SK-N-DZ (cell line): ENCODE results near the gene SLC39A2. TPM values are rescaled to one million over a fixed set of nuclear protein-coding genes. Genes with fewer than 3 reads are reported as not detected.
"Not testable (repeated sequence)": the region's sequence is repeated elsewhere in the genome, so short reads cannot be mapped to it uniquely, and the experiment has no call there.

Experiments
- DNase-seq: peaks from one replicate; pipeline ENCODE4 v3.0.0-alpha.2; 2015; ENCODE audit warnings: low spot score
- polyA plus RNA-seq, 2 experiments: library from polyadenylated mRNA; depleted of rRNA; stranded (reverse); fragments of >200 nt; gene quantifications; 2 replicates each; pipeline ENCODE4 v1.2.3, GENCODE V29; 2014

SLC39A2 gene, protein sequence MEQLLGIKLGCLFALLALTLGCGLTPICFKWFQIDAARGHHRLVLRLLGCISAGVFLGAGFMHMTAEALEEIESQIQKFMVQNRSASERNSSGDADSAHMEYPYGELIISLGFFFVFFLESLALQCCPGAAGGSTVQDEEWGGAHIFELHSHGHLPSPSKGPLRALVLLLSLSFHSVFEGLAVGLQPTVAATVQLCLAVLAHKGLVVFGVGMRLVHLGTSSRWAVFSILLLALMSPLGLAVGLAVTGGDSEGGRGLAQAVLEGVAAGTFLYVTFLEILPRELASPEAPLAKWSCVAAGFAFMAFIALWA
- polyA plus RNA-seq (2014; cell fraction: cytosol; rRNA removed) = 0.54 TPM in 1 of 2 replicates, not detected in the other
- not detected in 2 replicates for polyA plus RNA-seq (2014; cell fraction: nucleus; rRNA removed)

DNA sequence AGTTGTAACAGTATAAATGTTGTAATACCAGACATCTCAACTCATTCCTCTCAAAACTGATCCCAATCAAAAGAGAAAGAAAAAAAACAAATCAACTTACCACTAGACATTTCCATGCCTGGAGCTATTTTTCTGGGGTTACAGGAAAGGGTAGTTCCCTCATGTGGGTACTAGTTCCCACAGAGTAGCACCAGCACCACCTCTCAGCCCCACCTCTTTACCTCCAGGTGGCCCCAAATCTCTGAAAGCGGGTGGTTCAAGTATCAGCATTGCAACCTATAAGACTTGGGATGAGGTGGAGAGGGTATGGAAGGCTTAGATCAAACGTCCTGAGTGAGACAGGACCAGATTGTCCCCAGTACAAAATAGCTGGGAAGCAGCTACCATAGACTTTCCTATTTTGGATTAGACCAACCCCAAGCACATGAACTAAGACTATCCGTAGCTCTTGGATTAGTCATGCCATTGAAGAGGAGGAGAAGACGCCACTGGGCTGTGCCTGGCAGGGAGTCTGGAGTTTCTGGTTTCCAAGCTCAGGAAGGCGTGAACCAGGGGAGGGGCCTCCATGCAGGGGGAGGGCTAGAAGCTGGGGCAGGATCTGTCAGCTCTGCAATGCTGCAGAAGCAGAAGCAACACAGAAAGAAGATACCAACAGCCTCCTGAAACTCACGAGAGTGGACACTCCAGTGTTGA, at the start of gene SLC39A2:
TSS of gene SLC39A2 (plus strand) at position 620 of the 693 bp plus-strand sequence. CDS start 154 bp downstream, outside the sequence.
- DNase-seq = no peak

DNA sequence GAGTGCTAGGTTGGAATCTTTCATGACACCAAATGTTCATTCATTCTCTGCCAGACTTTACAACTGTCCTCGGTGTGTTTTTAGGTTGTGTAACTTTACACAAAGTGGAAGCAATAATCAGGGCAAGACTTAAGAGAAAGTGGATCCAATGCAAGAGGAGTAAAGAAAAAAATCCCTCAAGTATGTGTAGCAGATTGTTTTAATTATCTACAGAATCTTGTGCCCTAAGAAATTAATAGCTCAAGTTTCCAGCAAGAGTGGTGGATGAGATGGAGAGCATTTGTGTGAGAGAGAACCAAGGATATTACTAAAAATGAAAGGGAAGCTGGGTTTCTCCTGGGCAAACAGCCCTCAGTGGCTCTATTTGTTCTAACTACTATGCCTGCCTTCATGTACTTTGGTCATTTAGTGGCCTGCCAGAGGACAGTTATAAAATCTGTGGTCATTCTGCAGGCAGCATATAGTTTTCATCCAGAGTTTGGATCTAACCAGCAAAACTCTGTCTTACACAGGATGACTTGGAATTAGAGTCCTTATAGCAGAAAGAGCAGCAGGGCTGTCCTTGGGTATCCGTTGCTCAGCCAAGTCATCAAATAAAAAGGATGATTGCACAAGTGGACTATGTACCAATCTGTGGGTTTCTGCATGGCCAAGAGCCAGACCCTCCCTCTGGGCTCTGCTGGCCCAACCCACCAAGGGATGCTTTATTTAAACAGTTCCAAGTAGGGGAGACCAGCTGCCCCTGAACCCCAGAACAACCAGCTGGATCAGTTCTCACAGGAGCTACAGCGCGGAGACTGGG, 44.2 kb upstream of the SLC39A2 start, which contains the start of gene RNASE2:
TSS of gene RNASE2 (plus strand) at position 752 of the 802 bp plus-strand sequence. CDS start 285 bp downstream, outside the sequence.
- DNase-seq = not testable (repeated sequence)

DNA sequence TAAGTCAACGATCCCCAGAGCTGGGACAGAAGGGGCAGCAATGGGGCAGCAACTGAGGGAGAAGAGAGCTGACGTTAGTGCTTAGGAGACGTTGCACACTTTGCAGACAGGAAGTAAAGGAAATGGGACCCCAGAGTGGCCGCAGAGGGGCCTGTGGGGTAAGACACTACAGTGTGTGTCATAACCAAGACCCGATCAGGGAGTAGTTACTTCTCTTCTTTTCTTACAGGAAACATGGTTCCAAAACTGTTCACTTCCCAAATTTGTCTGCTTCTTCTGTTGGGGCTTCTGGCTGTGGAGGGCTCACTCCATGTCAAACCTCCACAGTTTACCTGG, 43.6 kb upstream of the SLC39A2 start:
- DNase-seq = not testable (repeated sequence)

DNA sequence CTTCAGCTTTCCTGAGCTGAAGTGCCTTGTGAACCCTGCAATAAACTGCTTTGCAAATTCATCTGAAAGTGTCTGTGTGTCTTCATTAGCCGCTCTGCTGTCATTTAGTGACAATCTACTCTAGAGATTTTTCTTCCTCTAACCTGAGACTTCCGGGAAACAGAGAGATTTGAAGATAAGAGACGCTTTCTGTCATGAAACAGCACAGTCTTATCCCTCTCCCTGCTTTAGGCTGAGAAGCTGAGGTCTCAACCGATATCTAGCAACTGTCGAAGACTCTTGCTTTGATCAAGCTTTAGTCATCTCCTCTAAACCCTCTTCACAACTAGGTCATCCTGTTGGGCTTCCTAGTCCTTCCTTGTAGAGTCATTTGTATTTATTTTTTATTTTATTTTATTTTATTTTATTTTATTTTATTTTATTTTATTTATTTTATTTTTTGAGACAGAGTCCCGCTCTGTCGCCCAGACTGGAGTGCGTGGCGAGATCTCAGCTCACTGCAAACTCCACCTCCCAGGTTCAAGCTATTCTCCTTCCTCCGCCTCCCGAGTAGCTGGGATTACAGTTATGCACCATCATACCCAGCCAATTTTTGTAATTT, 42.6 kb upstream of the SLC39A2 start:
- DNase-seq = no peak

DNA sequence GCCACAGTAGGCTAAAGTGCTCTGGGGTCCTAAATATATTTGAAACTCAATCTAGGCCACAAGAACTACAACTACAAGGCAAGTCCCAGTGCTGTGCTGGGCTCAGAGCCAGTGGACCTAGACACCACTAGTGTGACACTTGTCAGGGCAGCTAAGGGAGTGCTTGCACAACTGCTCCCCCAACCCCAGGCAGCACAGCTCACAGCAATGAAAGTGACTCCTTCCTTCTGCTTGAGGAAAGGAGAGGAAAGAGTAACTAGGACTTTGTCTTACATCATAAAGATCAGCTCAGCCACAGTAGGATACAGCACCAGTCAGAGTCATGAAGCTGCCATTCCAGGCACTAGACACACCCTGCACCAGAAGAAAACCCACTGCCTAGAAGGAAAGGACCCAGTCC, 40.1 kb upstream of the SLC39A2 start:
- not testable (repeated sequence) for DNase-seq

DNA sequence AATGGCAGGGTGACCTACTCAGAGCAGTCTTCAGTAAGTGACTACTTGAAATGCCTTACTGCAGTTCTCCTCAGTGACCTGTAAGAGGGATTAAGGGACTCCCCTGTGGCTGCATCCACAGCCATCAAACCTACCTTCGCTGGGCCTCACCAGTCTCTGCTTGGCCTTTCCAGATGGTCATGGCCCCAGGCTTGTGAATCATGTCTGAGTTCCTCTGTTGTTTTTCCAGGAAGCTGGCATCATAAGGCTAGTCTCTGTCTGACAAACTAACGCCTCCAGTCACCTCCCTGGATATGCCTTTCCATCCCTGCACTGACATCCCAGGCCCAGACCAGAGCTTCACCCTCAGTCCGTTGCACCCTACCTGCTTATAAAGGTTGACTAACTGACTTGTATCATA, 29.8 kb upstream of the SLC39A2 start:
- DNase-seq = no peak

DNA sequence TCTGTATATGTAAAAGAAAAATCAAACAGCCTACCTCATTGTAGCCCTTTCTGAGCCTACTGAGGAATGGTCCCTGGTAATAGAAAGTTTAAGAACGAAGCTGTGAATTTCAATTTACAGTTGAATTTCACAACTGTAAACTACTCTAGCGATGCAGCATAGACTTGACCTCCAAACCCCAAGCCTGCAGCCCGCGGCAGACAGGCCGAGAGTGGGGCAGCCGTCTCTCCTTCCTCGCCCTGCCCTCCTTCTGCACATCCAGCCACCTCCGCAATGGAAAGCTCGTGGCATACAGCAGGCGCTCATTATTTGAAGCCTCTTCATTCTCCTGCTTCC, 28.5 kb upstream of the SLC39A2 start:
- no peak for DNase-seq

DNA sequence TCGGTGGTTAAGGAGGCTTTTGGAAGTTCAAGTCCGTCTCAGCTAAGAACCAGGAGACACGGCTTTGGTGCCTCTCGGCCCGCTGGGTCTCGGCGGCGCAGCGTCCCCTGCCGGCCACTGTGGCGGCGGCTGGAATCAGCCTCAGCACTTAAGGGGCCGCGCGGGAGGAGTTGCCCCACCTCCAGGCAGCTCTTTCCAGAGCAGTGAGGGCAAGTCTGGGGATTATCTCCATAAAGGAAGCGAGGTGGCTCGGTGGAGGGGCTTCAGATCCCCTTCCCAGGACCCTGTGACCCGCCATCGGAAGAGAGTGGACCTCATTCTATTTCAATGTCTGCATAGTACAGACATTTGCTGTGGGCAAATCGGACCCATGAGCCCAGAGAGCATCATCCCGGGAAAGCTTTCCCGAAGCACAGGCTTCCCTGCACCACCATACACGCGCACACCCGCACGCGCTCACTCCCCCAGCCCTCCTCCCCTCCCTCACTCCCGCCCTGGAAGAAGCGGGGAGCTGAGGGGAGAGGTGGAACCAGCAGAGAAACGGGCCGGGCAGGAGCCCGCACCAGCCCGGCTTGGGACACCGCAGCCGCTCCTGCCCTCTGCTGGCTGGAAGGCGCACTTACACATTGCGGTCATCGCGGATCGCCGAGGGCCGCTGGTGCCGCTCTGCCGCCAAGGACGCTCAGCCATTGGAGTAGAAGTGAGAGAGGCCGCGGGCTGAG, 27.9 kb upstream of the SLC39A2 start:
- DNase-seq = peak; percentile 82

DNA sequence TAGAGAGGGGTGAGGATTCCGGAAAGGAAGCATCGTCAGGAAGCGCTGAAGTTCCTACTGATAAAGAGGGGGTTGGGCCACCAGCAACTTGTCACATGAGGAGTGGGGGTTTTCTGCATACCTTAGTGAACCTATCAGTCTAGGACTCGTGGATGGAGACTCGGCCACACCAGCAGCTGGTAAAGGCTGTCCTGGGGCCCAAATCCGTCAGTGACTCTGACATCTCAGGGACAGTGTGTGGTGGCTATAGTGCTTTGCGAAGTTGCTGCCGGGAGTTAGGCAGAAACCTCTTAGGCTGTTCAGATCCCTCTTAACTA, 27.4 kb upstream of the SLC39A2 start:
- no peak for DNase-seq

DNA sequence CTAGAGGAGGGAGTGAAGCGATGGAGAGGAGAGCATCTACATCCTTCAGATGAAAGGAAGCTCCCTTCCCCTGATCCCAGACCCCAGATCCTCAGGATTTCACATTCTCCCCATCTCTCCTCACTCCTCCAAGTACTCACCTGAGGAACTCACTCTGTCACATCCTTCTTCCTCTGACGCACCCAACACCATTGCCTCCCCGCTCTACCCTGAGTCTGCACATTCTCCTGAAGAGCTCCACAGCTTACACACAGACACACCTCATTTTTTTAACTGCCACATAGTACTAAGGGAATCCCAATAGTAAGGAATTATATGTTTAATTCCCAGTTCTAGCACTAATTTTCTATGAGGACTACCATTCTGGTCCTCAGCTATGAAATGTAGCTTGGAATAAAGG, 25.6 kb upstream of the SLC39A2 start:
- no peak for DNase-seq

DNA sequence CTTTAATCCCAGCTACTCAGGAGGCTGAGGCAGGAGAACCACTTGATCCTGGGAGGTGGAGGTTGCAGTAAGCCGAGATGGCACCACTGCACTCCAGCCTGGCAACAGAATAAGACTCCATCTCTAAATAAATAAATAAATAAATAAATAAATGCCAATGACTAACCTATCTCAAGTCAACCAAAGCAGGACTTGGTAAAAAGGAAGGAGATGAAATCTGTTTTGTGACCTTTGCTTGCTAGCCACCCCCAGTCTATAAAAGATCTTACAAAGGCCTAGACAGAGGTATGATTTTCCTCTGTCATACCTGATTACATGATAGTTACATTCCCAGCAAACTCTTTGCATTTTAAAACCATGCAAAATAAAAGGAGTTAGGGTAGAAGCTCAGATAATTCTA, 22.8 kb upstream of the SLC39A2 start:
- no peak for DNase-seq

DNA sequence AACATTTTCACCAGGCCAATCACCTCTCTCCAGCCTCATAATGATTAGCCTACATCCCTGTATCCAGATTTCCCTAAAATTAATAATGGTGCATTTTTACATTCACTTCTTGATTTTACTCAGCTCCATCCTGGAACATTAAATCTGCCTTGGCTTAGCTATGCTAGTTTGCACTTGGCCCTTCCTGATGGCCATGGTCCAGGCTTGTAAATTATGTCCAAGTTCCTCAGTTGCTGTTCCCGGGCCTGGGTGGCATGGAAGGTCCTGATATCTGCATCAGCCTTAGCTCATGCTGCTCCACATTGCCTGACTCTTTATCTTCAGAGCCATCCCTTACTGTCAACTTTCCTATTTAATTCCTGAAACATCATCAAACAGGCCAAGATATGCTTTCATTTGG, 20.4 kb upstream of the SLC39A2 start:
- no peak for DNase-seq

DNA sequence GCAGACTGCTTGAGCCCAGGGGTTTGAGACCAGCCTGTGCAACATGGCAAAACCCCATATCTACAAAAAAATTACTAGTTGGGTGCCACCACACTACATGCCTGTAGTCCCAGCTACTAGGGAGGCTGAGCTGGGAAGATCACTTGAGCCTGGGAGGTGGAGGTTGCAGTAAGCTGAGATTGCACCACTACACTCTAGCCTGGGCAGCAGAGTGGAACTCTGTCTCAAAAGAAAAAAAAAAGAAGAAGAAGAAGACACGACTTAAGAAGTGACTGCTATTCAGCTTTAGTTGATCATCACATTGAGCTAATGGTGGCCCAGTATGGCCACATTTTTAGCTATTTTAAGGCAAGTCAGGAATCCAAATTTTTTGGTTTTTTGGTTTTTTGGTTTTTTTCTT, 18.2 kb upstream of the SLC39A2 start:
- no peak for DNase-seq

DNA sequence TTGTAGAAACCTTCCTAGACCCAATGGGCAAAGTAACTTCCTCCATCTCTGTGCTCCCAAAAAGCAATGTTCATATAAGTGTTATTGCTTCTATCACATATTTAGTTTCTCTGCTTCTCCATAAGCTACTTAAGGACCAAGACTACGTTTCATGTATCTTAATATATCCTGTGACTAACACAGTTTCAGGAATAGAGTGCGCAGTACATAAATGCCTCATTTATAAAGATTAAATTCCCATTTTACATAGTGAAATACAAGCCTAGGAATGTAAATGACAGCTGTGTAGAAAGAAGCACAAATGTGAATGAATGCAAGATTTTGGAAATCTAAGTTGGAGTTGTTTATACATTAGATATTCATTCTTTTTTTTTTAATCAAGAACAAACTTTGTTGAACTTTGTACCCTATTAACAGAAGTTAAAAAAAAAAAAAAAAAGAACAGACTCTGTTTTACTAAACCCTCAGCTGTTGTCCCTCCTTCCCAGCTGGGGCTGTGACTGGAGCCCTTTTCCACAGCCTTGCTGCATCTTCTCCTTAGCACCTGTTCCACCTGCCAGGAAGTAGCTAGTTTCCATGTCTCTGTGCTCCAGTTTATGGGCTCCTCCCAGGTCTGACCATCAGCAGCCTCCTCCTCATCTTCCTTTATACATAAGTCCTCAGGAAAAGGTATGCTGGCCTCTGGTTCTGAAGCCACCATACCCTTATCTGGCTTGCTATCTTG, 16.3 kb upstream of the SLC39A2 start:
- no peak for DNase-seq

DNA sequence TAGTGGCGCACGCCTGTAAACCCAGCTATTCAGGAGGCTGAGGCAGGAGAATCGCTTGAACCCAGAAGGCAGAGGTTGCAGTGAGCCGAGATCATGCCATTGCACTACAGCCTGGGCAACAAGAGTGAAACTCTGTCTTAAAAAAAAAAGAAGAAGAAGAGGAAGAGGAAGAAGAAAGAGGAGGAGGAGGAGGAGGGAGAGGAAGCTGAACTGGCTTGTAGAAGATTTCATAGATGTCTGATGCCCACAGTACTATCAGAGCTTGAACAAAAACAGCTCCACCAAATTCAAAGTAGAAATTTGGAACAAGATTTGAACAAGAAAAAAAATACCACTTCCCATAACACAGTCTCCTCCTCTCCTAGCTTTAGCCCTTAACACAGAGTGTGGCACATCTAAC, 13.4 kb upstream of the SLC39A2 start:
- DNase-seq = not testable (repeated sequence)

DNA sequence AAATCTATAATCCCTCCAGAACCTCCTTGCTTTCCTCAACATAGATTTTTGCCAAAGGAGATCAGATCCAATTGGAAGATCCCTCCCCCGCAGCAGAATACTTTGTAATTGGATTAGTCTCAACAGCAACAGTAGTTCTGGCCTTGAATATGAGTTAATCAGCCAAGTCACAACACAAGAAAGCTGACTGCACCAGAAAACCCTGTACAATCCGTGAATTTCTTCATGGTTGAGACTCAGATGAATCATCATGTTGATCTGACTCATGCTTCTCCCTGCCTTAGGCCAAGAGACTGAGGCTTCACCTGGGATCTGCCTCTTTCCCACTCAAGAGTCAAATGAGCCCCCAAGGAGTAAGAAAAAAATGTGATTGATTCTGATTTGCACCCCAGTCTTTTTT, 12.3 kb upstream of the SLC39A2 start:
- no peak for DNase-seq

DNA sequence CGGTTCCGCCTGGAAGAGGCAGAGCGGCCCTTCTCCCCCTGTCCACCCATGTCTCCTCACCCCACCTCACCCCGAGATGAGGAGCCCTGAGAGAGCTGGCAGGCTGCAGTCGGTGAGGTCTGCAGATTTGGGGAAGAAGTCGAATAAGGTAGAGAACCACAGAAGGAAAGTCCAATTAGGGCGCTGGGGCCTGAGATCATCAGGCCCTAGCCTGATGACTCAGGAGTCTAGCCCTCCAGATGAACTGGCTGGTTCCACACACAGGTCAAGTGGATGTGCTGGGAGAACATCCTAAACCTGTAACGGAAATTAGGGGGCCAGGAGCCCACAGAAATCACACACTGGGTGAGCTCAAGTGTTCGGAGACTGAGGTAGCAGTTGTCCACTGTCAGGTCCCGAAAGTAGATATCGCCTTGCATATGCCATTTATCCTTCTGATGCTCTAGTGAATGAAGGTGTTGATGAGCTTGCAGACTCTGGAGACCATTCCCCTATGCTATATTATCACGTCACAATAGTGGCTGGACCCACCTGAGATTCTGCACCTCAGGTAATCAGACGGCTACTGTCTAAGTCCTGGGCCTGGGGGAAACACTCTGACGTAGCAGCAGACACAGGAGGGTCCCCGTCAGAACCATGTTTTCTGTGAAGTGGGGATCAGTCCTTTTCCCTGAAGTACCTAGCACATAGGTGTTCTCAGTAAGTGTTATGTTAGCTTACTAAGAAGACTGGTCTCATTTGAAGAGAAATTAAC, 10.2 kb upstream of the SLC39A2 start:
- no peak for DNase-seq

DNA sequence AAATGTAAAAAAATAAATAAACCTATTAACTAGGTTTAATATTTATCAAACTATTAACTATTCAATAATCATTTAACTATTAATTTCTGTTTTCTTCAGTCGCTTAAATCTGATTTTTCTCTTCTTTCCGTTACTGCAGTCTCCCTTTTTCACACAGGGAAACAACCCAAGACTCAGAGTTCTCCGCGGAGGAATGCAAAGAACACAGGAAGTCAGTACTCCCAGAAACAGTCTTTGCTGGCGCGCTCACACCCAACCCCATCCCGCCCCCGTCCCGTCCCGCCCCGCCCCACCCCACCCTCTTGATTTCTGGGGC, 9.7 kb upstream of the SLC39A2 start:
- no peak for DNase-seq

DNA sequence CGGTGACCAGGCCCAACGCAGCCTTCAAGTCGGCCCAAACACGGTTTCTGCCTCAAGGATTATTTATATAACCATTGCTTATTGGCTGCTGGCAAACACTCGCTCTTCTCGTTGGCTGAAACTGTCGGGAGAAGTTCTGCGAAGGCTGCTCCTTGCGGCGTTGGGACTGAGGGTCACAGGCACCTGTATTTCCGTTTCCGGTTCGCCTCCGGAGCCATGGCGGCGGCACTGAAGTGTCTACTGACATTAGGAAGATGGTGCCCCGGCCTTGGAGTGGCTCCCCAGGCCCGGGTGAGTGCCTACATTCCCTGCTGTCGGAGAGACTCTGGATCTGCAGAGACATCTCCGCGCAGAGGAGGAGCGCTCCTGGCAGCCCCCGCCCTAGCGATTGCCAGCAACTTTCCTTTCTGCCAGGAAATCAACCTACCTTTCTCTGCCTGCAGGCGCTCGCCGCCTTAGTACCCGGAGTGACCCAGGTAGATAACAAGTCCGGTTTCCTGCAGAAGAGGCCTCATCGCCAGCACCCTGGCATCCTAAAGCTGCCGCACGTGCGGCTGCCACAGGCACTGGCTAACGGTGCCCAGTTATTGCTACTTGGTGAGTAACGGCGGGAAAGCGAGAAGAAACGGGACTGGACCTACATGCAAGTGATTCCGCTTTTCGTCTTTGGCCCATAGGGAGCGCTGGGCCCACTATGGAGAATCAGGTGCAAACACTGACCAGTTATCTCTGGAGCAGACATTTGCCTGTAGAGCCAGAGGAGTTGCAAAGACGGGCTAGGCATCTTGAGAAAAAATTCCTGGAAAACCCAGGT, 9.1 kb upstream of the SLC39A2 start, which contains the start of gene METTL17:
TSS of gene METTL17 (plus strand) at position 194 of the 814 bp plus-strand sequence. CDS start at position 217, 23 bp downstream.
- DNase-seq = peak; percentile 96
